Activated CD8-positive, alpha-beta memory T cell treated with anti-CD3 and anti-CD28 coated beads, Interleukin-2, amount 50 U/mL, for 1 hour (primary cell): Measurements from ENCODE around the gene SERINC5.
"Not testable (repeated sequence)": the region's sequence is repeated elsewhere in the genome, so short reads cannot be mapped to it uniquely, and the experiment has no call there.

Source experiments
- DNase-seq: peaks from one replicate; pipeline ENCODE4 v3.0.0-alpha.2; 2020; ENCODE audit errors: extremely low read depth

The SERINC5 gene

DNA sequence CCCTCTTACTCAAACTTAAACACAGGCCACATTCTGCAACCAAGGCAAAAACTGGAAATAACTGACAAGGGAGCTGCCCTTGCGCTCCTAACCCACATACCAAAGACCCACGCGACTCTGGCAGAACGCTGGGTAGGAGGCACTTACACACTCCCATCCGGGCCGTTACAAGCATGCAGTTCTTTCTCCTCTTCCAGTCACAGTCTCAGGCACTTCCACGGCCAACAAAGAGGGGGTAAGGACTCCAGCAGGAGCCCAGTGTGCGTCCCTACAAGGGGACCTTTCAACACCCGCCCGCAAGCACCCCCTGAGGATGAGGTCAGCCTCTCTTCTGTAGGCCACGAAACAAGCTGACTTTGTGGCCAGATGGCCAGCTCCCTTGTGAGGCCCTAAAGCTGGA lies 57.4 kb downstream of the SERINC5 start:
- no peak for DNase-seq

DNA sequence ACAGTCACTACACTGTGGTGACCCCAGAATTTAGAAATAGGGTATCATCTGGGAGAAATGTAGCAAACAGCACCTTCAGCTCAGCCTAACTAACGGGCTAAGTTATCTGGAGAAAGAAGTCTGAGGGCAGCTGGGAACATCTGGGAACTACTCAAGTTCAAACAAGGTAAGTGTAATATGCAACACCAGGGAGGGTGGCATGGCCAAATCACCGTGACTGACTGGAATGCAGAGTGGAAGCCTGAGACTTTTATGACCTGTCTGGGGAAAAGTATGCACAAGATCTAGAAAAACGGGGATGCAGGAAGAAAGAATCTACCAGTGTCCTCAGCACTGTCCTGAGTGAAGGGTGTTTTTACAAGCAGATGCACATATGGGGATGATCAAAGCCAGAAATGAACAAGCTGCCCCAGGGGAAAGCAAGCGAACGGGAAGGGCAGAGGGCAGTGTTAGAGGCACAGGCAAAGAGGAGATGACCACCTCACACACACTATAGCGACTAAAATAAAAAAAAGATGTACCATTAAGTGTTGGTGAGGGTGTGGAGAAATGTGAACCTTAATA lies 59.9 kb downstream of the SERINC5 start:
- no peak for DNase-seq

DNA sequence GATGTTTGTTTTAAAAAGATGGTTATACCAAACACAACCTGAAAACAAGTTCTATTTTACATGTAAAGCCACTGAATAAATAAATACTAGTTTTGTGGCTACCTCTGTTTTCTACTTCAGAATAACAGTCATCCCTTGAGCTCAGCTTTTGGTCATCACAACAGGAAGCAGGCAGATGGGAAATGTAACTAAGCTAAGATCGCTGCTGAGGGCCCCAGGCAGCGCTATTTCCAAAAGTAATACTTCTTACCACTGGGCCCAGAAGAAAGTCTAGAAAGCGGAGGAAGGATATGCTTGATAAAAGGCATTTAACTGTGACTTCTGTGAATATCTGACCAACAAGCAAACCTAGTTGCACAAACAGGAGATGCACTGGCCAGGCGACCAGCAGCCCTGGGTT lies 61.4 kb downstream of the SERINC5 start:
- DNase-seq, result no peak

DNA sequence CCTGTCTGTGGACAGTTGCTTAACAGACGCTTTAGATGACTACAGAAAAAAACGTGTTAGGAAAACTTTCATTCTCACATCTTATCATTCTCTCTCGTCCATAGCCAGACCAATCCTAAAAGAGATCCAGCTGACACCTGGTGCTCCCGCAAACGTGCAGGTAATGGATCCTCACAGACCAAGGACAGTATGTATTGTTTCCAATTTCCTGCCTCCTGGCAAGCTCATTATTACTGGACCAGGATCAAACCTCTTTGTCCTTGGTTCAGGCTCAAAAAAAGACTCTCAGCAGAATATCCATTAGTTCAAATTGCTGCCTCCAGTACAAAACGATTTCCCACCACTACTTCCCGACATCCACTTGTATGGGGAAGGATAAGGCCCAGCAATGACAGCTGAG lies 62.4 kb downstream of the SERINC5 start:
- no peak for DNase-seq

DNA sequence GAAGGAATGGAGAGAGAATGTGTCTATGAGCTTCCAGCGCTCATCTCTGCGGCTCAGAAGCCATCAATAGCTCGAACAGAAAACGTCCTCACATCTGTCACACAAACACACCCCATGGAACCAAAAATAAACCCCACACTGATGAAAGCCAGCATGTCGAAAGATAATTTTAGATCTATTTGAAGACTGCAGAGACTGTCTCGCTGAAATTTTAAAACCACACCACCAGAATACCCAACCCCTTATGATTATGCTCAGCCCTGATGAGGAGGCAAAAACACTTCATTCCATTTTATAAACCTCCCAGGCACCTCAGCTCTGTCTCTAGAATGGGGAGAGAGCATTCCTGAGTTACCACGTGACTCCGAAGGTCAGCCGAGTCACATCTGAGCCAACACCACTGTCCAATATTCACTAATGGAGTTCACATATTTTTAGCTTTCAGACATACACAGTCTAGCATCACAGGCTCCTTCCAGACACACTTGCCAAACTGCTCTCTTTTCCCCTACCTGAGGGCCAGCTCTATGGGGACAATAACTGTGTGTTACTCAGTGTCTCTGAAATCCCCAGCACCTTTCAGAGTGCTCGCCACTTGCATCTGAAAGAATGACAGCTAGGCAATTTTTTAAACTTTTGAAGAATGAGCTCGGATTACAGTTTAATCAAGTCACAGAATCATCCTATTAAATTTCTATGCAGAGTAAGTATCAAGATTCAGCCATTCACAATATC lies 63.2 kb downstream of the SERINC5 start:
- no peak for DNase-seq

DNA sequence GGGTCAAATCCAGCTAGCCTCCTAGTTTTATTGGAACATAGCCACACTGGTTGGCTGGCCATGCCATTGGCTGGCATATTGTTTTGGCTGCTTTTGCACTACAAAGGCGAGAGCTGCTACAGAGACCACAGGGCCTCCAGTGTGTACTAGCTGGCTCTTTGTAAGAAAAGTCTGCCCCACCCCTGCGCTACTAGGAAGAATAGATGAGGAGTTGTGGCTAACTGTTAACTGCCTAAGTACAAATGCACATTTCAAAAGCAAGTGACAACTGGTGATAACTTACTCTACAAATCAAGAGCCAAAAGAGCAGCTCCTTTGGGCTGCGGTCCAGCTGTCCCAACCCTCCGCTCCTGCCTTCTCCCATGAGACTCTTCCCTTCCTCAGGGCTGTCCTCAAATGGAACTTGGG lies 63.9 kb downstream of the SERINC5 start:
- DNase-seq, result no peak

DNA sequence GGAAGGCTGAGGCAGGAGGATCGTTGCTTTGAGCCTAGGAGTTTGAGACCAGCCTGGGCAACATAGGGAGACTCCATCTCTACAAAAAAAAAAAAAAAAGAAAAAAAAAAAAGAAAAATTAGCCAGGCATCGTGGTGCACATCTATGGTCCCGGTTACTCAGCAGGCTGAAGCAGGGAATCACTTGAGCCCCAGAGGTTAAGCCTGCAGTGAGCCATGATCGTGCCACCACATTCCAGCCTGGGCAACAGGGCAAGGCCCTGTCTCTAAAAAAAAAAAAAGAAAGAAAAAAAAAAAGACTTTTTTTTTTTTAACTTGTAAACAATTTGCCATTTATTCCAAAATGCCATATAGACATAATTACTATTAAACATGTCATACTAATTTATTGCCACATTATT lies 64.5 kb downstream of the SERINC5 start:
- DNase-seq, result no peak

DNA sequence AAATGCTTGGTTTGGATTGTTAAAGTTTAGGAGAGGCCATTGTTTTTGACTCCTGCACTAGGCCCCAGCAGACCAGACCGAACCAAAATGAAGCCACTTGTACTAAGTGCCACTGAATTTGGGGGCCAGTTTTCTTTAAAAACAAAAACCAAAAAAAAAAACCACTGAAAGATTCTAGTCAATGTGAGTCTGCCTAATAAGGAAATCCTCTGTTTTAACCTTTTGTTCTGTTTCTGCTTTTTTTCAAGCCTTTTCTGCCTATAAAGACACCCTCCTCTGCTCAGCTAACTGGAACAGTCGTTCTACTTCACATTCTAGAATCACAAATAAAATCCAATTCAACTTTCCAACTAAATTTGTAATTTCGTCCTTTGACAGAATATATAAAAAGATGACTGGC lies 64.9 kb downstream of the SERINC5 start:
- DNase-seq, result no peak

DNA sequence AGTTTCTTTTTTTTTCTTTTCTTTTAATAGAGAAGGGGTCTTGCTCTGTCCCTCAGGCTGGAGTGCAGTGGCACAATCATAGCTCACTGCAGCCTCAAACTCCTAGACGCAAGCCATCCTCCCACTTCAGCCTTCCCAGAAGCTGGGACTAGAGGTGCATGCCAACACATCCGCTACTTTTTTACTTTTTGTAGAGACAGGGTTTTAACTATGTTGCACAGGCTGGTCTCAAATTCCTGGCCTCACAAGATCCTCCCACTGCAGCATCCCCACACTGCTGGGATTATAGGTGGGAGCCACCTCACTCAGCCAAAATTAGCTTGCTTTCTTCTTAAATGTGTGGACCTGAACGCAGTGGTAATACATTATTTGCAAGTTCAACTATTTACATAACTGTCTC lies 66.1 kb downstream of the SERINC5 start:
- no peak for DNase-seq

DNA sequence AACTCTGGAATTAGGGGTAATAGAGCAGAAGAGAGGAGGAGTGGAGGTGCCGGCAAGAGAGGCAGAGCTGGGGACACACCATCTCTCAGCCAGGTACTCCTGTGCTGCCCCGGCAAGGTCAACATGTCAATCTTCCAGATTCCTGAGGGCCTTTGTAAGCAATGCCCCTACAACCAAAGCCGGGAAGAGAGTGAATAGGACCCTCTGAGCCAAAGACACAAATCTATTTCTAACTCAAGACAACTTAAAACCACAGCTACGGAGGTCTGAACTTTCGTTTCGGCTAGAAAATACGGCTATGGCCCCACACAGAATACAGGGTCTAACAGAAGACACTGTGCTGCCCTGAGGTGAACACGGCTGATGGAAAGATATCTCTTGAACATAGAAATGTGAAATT lies 66.6 kb downstream of the SERINC5 start:
- no peak for DNase-seq

DNA sequence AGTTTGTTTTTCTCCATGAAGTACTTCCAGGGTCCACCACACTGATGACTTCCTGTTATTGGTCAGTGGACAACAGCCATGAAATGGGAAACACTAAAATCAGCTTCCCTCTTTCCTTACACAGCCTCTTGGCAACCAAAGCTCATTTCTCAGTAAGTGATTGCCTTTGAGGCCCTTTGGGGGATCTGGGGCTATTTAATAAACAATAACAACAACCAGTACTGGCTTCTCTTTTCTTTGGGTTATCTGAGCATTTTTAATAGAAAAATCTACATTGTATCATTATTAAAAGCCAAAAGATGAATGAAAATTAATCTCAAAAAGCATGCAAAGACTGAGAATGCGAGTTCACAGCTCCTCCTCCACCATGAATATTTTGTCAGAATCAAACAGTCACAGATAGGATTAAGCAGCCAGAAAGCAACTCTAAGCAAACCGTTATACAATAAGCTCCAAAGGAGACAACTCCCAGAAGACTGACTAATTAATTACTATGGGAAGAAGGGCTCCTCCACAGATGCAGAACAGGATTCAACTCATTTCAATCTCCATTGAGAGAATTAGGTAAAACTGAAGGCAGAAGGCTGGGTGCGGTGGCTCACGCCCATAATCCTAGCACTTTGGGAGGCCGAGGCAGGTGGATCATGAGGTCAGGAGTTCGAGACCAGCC lies 68.3 kb downstream of the SERINC5 start:
- no peak for DNase-seq

DNA sequence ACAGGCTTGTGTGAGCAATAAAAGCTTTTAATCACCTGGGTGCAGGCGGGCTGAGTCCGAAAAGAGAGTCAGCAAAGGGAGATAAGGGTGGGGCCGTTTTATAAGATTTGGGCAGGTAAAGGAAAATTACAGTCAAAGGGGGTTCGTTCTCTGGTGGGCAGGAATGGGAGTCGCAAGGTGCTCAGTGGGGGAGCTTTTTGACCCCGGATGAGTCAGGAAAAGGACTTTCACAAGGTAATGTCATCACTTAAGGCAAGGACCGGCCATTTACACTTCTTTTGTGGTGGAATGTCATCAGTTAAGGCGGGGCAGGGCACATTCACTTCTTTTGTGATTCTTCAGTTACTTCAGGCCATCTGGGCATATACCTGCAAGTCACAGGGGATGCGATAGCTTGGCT lies 70.3 kb downstream of the SERINC5 start:
- not testable (repeated sequence) for DNase-seq

DNA sequence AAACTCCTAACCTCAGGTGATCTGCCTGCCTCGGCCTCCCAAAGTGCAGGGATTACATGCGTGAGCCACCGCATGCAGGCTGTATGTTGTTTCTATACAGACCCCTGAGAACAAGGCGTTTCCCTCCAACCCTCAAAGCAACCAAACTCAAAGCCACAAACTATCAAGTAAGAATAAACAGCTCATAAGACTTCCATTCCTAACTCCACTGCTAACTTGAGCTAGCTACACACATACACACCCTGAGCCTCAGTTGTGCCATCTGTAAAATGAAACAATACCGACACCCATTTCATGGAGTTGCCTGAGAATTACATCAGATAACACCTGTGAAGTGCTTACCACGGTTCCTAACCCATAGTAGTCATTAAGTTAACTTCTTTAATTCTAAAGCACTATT lies 70.8 kb downstream of the SERINC5 start:
- DNase-seq, result no peak

DNA sequence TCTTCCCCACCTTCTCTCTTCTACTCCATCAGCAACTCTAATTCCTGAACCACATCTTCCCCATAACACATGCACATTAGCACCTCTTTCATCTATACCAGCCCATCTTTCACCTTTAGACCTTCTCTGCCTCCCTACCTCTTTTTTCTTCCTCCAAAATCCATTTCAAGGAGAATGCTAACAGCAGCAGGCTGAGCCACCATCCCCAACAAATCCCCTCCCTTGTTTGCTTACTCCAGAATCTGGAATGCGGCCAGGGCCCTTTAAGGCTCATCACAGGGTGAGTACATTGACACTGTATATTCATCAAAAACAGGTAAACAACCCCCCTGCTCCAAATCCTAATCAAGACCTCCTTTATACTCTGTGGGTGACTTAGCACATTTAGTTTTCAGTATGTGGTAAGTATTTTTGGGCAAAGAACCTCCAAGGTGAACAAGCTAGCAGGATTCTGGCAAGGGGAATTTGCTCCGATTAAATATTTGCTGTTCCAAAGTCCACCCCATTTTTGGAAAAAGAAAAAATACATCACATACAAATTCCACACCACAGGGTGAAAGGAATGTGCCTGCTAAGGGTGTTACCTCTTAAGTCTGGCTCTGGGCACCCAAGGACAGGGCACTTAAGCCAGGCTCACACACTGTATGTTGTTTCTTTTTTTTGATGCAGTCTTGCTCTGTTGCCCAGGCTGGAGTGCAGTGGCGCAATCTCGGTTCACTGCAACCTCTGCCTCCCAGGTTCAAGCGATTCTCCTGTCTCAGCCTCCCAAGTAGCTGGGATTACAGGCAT lies 71.4 kb downstream of the SERINC5 start:
- no peak for DNase-seq

DNA sequence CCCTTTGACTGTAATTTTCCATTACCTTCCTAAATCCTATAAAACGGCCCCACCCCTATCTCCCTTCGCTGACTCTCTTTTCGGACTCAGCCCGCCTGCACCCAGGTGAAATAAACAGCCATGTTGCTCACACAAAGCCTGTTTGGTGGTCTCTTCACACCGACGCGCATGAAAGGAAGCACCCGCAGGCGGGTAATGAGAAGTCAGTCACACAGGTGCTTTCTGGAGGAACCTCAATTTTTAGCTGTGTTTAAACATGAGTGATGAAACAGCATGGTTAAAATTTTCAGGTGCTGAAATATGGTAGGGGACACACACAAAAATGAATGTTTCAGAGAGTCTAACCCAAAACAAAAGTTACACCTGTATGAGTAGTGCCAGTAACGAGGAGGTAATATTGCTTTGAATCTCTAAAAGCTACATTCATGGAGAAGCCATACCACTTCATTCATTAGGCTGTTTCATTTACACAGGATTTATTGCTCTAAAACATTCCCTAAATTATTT lies 72.1 kb downstream of the SERINC5 start:
- not testable (repeated sequence) for DNase-seq

DNA sequence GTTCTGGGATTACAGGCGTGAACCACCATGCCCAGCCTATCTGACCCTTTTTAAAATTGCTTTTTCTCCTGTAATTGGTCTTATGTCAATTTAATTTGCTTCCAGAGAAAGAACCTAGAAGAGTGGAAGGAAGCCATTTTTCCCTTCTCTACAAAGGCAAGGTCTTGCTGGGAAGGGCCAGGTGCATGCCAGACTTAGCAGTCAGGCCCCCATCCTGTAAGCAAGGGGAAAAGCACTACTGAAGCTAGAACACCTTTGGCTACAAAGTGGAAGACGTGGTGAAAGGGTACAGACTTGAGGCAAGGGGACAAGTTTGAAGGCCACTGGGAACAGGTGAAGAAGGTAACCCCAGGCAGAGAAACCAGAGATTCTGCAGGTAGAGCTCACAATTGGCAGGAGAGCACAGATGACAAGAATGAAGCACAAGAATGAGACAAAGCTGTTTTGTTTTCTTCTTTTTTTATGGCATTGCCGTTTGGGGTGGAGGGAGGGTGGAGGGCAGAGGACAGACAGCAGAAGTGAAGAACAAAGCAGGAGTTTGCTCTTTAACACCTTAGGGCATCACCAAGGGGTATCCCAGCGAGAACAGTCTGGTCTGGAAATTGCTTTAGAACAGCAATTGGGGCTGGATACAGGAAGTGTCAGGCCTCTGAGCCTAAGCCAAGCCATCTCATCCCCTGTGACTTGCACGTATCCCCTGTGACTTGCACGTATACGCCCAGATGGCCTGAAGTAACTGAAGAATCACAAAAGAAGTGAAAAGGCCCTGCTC lies 72.9 kb downstream of the SERINC5 start:
- DNase-seq, result no peak

DNA sequence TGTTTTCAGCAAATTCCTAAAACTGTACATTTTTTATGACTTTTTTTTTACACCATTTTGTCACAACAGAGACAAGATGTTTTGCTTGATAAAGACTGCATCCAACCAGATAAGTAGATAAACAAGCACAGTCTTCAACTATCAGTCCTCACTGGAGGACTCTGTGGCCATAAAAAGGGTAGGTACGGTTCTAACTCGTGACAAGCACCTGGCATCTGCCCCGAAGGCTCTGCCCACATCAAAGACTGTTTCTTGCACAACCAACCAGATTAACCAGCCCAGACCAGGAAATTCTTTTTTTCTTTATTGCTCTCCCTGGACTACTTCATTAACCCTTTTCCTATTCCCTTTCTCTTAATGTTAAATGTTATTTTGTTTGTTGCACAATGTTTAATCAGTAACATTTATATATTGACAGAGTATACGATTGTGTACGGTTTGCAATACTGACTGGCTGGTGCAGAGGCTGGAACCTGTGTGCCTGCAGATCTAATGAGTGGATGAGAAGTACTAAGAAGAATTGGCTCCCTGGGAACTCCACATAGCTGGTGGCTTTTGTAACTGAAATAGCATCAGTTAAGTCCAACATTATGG lies 74.1 kb downstream of the SERINC5 start:
- DNase-seq, result peak; percentile 28

DNA sequence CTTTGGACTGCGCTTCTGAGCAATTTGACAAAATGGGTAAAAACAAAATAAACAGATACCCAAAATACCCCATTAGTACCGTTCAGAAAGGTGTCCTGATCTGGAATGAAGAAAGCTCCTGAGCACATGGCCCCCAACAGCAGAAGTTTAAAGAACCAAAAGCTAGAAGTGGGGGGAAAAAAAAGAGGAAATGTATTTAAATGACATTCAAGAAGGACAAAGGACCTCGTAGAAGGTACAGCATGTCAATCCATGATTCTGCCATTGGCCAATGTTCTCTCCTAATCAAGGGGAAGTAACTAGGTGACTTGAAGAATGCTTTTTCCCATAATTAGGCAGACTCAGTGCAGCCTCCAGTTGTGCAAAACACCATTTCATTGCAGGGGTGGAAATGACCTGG lies 78.6 kb downstream of the SERINC5 start:
- no peak for DNase-seq

DNA sequence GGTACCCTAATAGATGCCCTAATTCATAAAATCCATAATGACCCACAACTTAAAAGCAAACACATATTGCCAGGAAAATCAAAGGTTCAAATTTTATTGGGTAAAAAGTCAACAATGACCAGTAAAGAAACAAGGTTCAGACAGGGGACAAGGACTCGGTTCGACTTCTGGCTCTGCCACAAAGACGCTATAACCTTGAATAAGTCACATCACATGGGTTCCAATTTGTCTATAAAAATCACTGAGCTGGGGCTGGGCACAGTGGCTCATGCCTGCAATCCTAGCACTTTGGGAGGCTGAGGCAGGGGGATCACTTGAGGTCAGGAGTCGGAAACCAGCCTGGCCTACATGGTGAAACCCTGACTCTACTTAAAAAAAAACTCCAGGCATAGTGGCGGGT lies 80.5 kb downstream of the SERINC5 start:
- no peak for DNase-seq

DNA sequence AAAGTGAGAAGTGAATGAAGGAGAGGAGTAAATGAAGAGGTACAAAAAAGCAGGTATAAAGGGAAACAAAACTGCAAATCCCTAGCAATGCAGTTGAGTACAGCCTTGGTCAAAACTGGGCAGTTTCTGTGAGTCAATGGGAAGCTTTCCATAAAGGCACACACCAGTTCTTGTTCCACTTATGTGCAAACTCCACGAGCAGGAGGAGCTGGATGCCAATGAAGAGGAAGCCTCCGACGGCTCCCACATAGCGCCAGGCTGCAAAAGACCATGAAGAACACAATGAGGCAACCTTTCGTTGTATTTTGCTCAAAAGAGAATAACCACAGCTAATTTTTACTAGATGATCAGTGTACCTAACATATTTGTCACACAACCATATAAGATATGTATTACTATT lies 81.1 kb downstream of the SERINC5 start:
- DNase-seq, result no peak

DNA sequence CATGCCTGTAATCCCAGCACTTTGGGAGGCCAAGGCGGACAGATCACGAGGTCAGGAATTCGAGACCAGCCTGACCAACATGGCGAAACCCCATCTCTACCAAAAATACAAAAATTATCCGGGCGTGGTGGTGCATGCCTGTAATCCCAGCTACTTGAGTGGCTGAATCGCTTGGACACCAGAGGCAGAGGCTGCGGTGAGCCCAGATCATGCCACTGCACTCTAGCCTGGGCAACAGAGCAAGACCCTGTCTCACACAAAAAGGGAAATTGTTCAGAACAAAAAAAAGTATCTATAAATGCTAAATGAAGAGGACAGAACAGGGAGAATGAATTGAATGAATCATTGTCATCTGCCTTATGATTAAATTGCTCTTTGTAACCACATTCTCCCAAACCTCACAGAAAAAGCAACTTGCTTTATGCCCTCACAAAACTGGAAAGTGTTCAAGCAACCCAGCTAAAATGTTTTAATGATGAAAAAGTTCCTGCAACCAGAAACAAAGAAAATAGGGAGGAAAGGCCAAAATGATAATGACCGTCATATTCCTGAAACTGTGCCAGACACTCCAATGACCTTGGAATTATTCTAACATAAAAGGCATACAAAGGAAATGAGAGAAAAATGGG lies 83.7 kb downstream of the SERINC5 start:
- DNase-seq, result no peak
